ENCODE data around the gene AGAP5. TPM values are rescaled to one million over a fixed set of nuclear protein-coding genes. Genes with fewer than 3 reads are reported as not detected.
"Not testable (repeated sequence)": the region's sequence is repeated elsewhere in the genome, so short reads cannot be mapped to it uniquely, and the experiment has no call there.

Gene AGAP5
- total RNA-seq, 2 experiments from 2014 or later, result 9.8 to 12.3 TPM

- Mint-ChIP-seq H3K4me1 (peaks cover 15% of the 10 kb centered on the region), H3K36me3 (peaks cover 15% of the 10 kb centered on the region), H3K4me3 (peak overlapping the region; percentile 23), H3K9me3 (ENCODE audit: low read depth) (no peaks in the 10 kb centered on the region), H3K27ac (peak overlapping the region; percentile 50), H3K27me3 (no peaks in the 10 kb centered on the region)
- CTCF ChIA-PET, result interaction anchor here (0.5 to 3.2 kb wide), 3 partner anchors 13 to 319 kb away, joined by 4 to 18 read pairs (median 6); partner anchors contain the start of genes ANXA7 and SEC24C
- no peak for DNase-seq
- ATAC-seq, result no peak
These were observed 33.9 kb upstream of the AGAP5 start for GRCh38 chr10:73731588-73732375.

GRCh38 chr10:73730153-73730906, 32.4 kb upstream of the AGAP5 start:
- Mint-ChIP-seq H3K4me3 (peak overlapping the region; percentile 98), H3K27ac (peak overlapping the region; percentile 96), H3K9me3 (ENCODE audit: low read depth) (no peaks in the 10 kb centered on the region), H3K36me3 (peaks cover 20% of the 10 kb centered on the region), H3K27me3 (no peaks in the 10 kb centered on the region), H3K4me1 (peaks cover 15% of the 10 kb centered on the region)
- DNase-seq, result peak; percentile 95
- CTCF ChIA-PET, result interaction anchor here (1.0 to 3.2 kb wide), 4 partner anchors 14 to 634 kb away, joined by 3 to 18 read pairs (median 4); partner anchors contain the start of genes ANXA7, P4HA1 and SEC24C
- ATAC-seq, result peak; percentile 95

GRCh38 chr10:73729781-73730152, 31.9 kb upstream of the AGAP5 start:
- DNase-seq (peak; percentile 74), ATAC-seq (peak; percentile 34)
- Mint-ChIP-seq H3K4me1 (peaks cover 15% of the 10 kb centered on the region), H3K4me3 (peak overlapping the region; percentile 98), H3K27ac (peak overlapping the region; percentile 96), H3K36me3 (peaks cover 20% of the 10 kb centered on the region)
- not testable (repeated sequence) for H3K9me3 Mint-ChIP-seq (ENCODE audit: low read depth); H3K27me3 Mint-ChIP-seq
- CTCF ChIA-PET, result interaction anchor here (1.1 to 3.2 kb wide), 2 partner anchors 15 to 633 kb away, joined by 3 to 18 read pairs; partner anchors contain the start of genes P4HA1 and SEC24C

GRCh38 chr10:73723516-73723915, 25.6 kb upstream of the AGAP5 start:
- peaks cover 4% of the 10 kb centered on the region for H3K4me1 Mint-ChIP-seq
- H3K36me3 Mint-ChIP-seq, result peaks cover 31% of the 10 kb centered on the region
- no peak for ATAC-seq
- CTCF ChIA-PET, result interaction anchor here (0.8 kb wide), 1 partner anchor 20 kb away, joined by 3 read pairs; no protein-coding TSS in a partner anchor
- no peak overlapping the region for H3K4me3 Mint-ChIP-seq
- no peaks in the 10 kb centered on the region for H3K27me3 Mint-ChIP-seq
- no peaks in the 10 kb centered on the region for H3K9me3 Mint-ChIP-seq (ENCODE audit: low read depth)
- no peak for DNase-seq
- H3K27ac Mint-ChIP-seq, result no peak overlapping the region

- peaks cover 33% of the 10 kb centered on the region for H3K36me3 Mint-ChIP-seq
- H3K4me3 Mint-ChIP-seq, CTCF ChIA-PET: not testable (repeated sequence)
These were observed 22.7 kb upstream of the AGAP5 start for GRCh38 chr10:73720561-73720960.

GRCh38 chr10:73717556-73717955, 19.6 kb upstream of the AGAP5 start:
- CTCF ChIA-PET, result interaction anchor here (0.6 kb wide), 1 partner anchor 33 kb away, joined by 3 read pairs; no protein-coding TSS in a partner anchor
- Mint-ChIP-seq H3K4me1 (no peaks in the 10 kb centered on the region), H3K36me3 (peaks cover 28% of the 10 kb centered on the region), H3K9me3 (ENCODE audit: low read depth) (no peaks in the 10 kb centered on the region), H3K27ac (no peak overlapping the region), H3K27me3 (no peaks in the 10 kb centered on the region), H3K4me3 (no peak overlapping the region)
- DNase-seq, result no peak
- no peak for ATAC-seq

More at GRCh38 chr10:73720561-73720960, 22.7 kb upstream of the AGAP5 start:
- H3K4me1 Mint-ChIP-seq; H3K27me3 Mint-ChIP-seq; H3K9me3 Mint-ChIP-seq (ENCODE audit: low read depth); ATAC-seq; H3K27ac Mint-ChIP-seq; DNase-seq: not testable (repeated sequence)

- Mint-ChIP-seq H3K27me3 (no peaks in the 10 kb centered on the region), H3K4me1 (no peaks in the 10 kb centered on the region), H3K27ac (no peak overlapping the region), H3K36me3 (peaks cover 26% of the 10 kb centered on the region), H3K9me3 (ENCODE audit: low read depth) (no peaks in the 10 kb centered on the region), H3K4me3 (no peak overlapping the region)
- DNase-seq (no peak), ATAC-seq (no peak)
- CTCF ChIA-PET, result no interaction called here
These were observed 18.3 kb upstream of the AGAP5 start for GRCh38 chr10:73716251-73716650.

GRCh38 chr10:73715179-73716156, 17.6 kb upstream of the AGAP5 start:
- ATAC-seq; H3K27me3 Mint-ChIP-seq; H3K9me3 Mint-ChIP-seq (ENCODE audit: low read depth); H3K4me3 Mint-ChIP-seq; H3K4me1 Mint-ChIP-seq; CTCF ChIA-PET; H3K27ac Mint-ChIP-seq; DNase-seq: not testable (repeated sequence)
- H3K36me3 Mint-ChIP-seq, result peaks cover 24% of the 10 kb centered on the region

GRCh38 chr10:73714483-73714882, 16.6 kb upstream of the AGAP5 start:
- H3K4me3 Mint-ChIP-seq; H3K27me3 Mint-ChIP-seq; ATAC-seq; H3K27ac Mint-ChIP-seq; H3K4me1 Mint-ChIP-seq; H3K9me3 Mint-ChIP-seq (ENCODE audit: low read depth); DNase-seq; CTCF ChIA-PET: not testable (repeated sequence)
- peaks cover 22% of the 10 kb centered on the region for H3K36me3 Mint-ChIP-seq

GRCh38 chr10:73713912-73714311, 16.0 kb upstream of the AGAP5 start:
- H3K27me3 Mint-ChIP-seq; DNase-seq; H3K27ac Mint-ChIP-seq; CTCF ChIA-PET; ATAC-seq; H3K4me1 Mint-ChIP-seq; H3K4me3 Mint-ChIP-seq; H3K9me3 Mint-ChIP-seq (ENCODE audit: low read depth): not testable (repeated sequence)
- H3K36me3 Mint-ChIP-seq, result peaks cover 17% of the 10 kb centered on the region

GRCh38 chr10:73711683-73712082, 13.8 kb upstream of the AGAP5 start:
- not testable (repeated sequence) for H3K9me3 Mint-ChIP-seq (ENCODE audit: low read depth)

GRCh38 chr10:73708122-73708521, 10.2 kb upstream of the AGAP5 start:
- H3K4me1 Mint-ChIP-seq; CTCF ChIA-PET; H3K9me3 Mint-ChIP-seq (ENCODE audit: low read depth); DNase-seq; H3K27me3 Mint-ChIP-seq; ATAC-seq; H3K4me3 Mint-ChIP-seq: not testable (repeated sequence)
- peaks cover 11% of the 10 kb centered on the region for H3K36me3 Mint-ChIP-seq
- H3K27ac Mint-ChIP-seq, result peak overlapping the region; percentile 17

More at GRCh38 chr10:73711683-73712082, 13.8 kb upstream of the AGAP5 start:
- H3K4me3 Mint-ChIP-seq, CTCF ChIA-PET, H3K27ac Mint-ChIP-seq, DNase-seq, H3K27me3 Mint-ChIP-seq, H3K4me1 Mint-ChIP-seq, H3K36me3 Mint-ChIP-seq, ATAC-seq: not testable (repeated sequence)

GRCh38 chr10:73707628-73708027, 9.7 kb upstream of the AGAP5 start:
- H3K27me3 Mint-ChIP-seq; DNase-seq; H3K4me1 Mint-ChIP-seq; H3K9me3 Mint-ChIP-seq (ENCODE audit: low read depth); ATAC-seq; CTCF ChIA-PET; H3K27ac Mint-ChIP-seq; H3K4me3 Mint-ChIP-seq: not testable (repeated sequence)
- H3K36me3 Mint-ChIP-seq, result peaks cover 11% of the 10 kb centered on the region

All from activated CD8-positive, alpha-beta memory T cell treated with anti-CD3 and anti-CD28 coated beads, Interleukin-2, amount 10 ng/mL, durations not matched to agents 7 days and 5 days (primary cell).